Stimulated activated CD8-positive, alpha-beta memory T cell treated with anti-CD3 and anti-CD28 coated beads, Interleukin-4, amount 100 ng/mL, for 1 hour (primary cell): ENCODE data around the gene YIPF1.

ENCODE experiments used
- DNase-seq, 2 donors: peaks; one replicate each; pipeline ENCODE4 v3.0.0-alpha.2; 2020; ENCODE audit warnings: low read depth in 2 of 2, low spot score in 1 of 2

Gene YIPF1

GRCh38 chr1:53889304-53890298 lies at the start of gene YIPF1:
Gene YIPF1, minus strand, starts transcription at chr1:53889797. Its CDS starts 860 bp downstream, at chr1:53888937.
- DNase-seq: peak; percentile 52 to 69

DNA sequence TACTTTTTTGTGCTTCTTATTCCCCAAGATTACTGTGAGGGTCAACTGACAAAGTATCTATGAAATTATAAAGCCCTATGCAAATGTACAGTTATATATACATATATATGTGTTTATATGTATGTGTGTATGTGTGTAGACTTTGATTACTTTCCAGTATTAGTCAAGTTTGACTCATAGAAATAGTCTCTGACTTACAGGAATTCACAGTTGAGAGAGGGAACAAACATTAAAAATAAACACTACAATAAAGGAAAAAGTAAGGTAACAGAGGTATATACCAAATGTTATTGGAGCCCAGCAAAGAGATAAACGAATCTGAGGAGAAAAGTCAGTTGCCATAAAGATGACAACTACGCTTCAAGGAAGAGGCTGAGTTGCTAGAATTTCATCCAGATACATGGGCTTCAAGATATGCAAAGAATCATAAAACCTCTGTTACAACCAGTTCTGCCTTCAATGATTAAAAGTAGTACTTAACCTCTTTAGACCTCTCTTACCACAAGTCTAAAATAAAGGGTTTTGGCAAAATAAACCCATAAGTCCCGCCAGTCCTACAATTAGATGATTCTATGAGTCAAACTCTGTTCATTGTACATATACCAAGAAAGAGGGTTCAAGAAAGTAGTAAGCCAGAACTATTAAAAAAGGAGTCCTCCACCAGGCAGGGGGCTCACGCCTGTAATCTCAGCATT lies 48.7 kb upstream of the YIPF1 start:
- DNase-seq: no peak

- no peak for DNase-seq
Observed at GRCh38 chr1:53936430-53936829, 46.8 kb upstream of the YIPF1 start.

DNA sequence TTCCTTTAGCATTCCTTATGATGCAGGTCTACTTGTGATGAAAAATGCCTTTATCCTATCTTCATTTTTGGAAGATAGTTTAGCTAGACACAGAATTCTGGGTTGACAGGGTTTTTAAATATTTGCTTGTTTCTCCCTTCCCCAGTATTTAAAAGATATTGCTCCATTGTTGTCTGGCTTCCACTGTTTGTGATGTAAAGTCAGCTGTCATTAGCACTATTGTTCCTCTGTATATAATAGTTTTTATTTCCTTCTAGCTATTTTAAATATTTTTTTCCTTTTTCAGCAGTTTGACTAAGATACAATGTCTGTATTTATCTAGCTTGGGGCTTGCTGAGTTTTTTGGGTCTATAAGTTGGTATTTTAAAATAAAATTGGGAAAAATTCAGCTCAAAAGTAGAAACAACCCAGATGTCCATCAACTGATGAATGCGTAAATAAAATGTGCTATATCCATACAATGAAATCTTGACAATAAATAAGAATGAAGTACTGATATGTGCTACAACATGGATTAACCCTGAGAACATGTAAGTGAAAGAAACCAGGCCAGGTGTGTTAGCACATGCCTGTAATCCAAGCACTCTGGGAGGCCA lies 44.7 kb upstream of the YIPF1 start:
- DNase-seq: no peak

GRCh38 chr1:53931523-53931922 lies 41.9 kb upstream of the YIPF1 start:
- DNase-seq: no peak

DNA sequence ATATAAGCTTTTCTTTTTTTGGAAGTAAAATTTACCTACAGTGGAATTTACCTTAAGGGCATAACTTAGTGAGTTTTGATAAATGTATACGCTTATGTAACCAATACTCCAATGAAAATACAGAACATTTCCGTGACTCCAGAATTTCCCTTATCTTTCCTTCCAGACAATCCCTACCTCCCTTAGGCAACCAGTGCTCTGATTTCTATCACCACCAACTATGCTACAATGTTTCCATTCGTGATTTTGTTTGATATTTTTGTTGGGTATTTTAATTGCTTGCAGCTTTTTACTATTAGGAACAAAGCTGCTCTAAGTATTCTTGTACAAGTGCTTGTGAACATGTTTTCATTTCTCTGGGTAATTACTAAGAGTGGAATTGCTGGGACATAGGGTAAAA lies 41.3 kb upstream of the YIPF1 start:
- DNase-seq: no peak

- no peak for DNase-seq
Observed at GRCh38 chr1:53929246-53929960, 39.8 kb upstream of the YIPF1 start.

DNA sequence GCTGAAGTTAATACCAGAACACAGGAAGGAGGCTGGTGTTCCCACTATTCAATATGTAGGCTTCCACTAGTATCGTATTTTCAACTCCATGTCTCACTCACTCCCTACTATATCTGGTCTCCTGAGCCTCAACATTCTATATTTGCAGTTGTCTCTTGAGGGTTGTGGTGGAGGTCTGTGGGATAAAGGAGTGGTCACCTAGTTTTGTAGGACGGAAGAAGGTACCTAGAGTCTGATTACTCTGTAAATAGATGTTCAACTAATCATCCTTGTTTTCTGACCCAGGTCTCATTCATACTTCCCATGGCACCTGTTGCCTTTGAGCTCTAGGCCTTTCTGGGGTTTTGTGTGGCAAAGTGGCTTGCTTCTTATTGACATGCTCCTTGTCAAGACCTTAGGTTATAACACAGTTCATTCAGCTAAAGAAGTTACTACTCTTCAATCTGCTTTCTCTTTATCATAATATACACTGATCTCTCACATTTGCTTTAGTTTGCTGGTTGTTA lies 37.8 kb upstream of the YIPF1 start:
- DNase-seq: no peak

GRCh38 chr1:53919675-53920066 lies 30.1 kb upstream of the YIPF1 start:
- DNase-seq: no peak

DNA sequence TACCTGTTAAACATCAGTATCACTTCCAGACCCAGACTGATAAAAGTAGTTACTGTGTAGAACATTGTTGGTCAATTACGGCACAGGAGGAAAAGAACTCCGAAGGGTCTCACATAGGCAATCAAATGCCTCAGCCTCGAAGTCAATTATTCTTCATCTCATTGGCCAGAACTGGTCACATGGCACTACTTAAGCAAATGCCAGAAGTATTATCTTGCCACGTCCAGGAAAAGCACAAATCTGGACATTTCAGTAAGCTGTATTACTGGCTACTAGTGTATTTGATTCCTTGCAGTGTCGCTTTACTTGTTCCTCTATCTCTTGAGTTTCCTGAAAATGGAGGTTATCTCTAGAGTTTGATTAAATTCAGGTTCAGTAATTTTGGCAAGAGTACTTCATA lies 28.7 kb upstream of the YIPF1 start:
- DNase-seq: no peak

- DNase-seq: no peak
Observed at GRCh38 chr1:53913352-53914033, 23.9 kb upstream of the YIPF1 start.

DNA sequence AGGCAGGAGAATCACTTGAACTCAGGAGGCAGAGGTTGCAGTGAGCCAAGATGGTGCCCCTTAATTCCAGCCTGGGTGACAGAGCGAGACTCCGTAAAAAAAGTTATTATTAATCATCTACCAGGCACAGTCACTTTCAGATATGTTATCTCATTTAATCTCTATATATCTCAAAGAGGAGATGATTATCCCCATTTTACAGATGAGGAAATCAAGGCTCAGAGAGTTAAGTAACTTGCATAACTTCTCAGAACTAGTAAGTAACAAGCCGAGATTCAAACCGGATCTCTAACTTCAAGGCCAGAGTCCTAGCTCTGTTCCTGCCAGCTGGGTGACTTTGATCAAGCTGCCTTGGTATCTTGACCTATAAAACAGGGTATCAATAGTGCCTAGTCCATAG lies 21.8 kb upstream of the YIPF1 start:
- DNase-seq: no peak

DNA sequence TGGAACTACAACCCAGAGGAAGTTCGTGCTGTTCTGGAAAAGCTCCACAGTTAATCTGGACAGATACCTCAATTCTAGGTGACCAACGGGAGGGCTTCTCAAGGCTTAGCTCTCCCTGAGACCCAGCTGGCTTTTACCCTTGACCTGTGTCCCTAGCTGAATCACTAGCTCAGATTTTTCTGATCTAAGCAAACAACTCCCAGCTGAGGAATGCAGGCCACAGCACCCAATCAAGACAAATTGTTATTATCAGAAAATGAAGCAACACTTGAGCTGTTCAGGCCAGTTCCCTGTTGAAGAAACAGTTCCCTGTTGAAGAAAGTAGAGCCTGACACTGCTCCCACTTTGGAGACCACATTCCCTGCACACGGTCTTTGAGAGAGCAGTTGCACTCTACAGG lies 20.3 kb upstream of the YIPF1 start:
- no peak for DNase-seq

DNA sequence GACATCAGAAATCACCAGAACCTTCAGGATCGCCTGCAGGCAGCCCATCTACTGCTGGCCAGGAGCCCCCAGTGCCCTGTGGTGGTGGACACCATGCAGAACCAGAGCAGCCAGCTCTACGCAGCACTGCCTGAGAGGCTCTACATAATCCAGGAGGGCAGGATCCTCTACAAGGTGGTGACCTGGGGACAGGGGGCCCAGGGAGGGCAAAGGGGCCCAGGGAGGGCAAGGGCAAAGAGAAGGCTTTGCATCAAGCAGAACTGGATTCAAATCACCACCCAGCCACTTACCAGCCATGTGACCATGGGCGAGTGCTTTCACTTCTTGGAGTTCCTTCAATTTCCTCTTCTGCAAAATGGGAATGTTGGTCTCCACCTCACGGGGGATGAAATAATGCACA lies 16.5 kb upstream of the YIPF1 start:
- DNase-seq: no peak

- no peak for DNase-seq
Observed at GRCh38 chr1:53905509-53905908, 15.9 kb upstream of the YIPF1 start.

GRCh38 chr1:53902235-53903138 lies 12.9 kb upstream of the YIPF1 start:
- no peak for DNase-seq

GRCh38 chr1:53899708-53900107 lies 10.1 kb upstream of the YIPF1 start:
- DNase-seq: no peak

DNA sequence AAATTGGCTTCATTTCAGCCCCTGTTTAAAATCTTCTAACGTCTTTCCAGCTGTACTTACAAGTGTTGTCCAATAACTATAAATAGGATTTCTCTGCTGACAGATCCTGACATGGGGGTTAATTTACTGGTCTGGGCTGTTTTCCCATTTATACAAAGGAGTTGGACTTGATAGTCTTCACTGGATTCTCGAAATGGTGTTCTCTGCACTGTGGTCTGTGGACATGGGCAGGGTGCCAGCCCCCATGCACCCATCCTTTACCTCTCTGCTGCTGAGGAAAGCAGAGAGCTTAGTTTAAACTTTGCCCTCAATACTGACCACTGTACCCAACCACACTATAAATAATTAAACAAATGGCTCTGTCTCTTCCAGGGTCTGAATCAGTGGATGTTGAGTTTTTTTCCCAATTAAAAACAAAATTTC lies 9.6 kb upstream of the YIPF1 start:
- no peak for DNase-seq

DNA sequence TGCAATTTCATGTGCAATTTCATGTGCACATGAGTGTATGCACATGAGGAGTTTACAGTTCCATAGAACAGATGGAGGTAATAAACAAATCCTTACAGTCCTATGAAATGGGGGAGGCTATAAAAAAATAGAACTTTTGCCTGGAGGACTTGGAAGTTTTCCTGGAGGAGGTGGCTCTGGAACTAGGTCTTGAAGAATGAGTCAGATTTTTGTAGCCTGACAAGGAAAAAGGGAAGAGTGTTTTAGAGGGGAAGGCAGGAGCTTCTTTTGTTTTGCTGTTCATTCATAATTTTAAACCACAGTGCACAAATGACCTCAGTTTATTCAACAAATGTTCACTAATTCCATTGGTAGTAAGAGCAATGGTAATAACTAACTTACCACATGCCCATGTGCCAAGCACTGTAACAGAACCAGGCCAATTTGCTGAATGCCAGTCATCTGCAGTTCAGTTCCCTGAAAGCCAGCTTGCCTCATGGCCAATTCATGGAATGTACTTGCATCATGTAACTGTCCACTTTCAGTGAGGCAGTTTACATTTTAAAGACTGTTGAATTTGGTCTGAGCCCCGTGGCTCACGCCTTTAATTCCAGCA lies 7.1 kb upstream of the YIPF1 start:
- DNase-seq: no peak
